HG03521 (cell line): ENCODE results near the gene PPP1R9B.

Experiments used
- ATAC-seq: cut with Tn5 transposase; IDR thresholded peaks from one replicate; pipeline ENCODE4 v1.9.1; 2021; ENCODE audit warnings: mild to moderate bottlenecking, moderate library complexity; ENCODE audit not compliant: unreplicated experiment

The PPP1R9B gene

DNA sequence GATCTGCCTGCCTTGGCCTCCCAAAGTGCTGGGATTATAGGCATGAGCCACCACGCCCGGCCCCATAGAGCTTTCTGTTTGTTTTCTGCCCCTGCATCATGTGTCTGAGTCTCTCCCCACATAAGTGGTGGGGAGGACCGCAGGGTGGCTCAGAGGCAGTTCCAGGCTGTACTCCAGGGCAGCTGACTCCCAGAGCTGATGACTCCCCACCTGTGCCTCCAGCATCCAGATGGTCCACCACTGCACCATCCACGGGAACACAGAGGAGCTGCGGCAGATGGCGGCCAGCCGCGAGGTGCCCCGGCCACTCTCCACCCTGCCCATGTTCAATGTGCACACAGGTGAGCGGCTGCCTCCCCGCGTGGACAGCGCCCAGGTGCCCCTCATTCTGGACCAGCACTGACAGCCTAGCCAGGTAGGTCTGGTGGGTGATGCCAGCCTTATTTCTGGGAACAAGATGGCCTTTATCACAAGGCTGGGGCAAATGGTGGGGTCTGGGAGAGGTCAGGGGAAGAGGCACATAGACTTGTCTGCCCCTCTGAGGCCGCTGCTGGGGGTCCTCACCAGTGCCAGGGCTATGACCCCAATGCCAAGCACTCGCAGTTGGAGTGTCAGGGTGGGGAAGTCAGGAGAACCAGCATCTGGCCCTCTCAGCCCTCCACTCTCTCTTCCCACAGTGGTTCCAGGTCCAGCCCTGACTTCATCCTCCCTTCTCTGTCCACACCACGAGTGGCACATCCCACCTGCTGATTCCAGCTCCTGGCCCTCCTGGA lies 24.7 kb upstream of the PPP1R9B start:
- no peak for ATAC-seq

DNA sequence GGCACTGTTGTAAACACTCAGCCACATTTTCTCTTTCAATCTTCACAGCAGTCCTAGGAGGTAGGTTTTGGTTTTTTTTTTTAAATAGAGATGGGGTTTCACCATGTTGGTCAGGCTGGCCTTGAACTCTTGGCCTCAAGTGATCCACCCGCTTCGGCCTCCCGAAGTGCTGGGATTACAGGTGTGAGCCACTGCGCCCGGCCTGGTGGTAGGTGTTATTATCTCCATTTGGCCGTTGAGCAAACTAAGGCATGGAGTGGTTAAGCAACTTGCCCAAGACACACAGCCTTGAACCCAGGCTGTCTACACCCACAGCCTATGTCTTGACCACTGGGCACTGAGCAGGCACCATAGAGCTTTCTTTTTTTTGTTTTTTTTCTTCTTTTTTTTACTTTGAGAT lies 24.0 kb upstream of the PPP1R9B start:
- no peak for ATAC-seq

DNA sequence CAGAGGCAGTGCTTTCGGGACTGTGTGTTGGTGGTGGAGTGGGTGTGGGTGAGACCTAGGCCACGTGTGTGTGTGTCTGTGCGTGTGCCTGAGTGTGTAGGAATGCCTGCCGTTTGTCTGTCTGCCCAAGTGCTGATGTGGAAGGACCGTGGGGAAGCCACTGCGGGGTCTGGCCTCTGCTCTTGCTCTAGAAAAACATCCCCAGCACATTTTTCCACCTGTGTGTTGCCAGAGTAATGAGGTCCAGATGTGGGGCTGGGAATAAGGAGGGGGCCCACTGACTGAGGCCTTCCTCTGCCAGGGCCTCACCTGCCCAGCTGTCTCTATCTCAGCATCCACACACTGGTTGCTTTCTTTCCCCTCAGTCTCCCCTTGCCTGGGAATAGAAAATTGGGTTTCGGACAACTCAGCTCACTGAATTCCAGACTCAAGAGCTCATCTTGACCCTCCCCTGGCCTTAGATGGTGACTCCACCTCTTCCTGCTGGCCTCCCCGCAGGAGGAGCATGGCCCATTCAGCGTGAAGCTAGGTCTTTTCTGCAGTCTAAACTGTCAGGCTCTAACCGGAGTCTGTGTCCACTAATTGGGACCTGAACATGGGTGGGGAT lies 23.0 kb upstream of the PPP1R9B start:
- ATAC-seq: no peak

DNA sequence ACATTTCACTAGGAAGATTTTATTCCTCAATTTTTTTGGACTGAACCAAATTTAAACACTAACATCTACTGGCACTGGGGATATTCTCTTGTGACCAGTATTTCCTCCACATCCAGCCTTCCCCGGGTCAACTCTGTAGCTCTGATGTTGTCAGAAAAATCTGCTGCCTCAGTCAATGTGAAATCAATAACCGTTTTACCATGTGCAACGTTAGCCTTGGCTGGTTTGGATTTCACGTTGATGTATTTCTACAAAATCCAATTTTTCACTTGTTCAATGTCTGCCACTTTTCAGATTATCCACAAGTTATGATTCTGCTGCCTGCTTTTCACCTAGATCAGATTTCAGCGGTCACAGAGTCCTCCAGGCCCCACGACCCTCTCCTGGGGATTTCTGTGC lies 22.5 kb upstream of the PPP1R9B start:
- ATAC-seq: no peak

DNA sequence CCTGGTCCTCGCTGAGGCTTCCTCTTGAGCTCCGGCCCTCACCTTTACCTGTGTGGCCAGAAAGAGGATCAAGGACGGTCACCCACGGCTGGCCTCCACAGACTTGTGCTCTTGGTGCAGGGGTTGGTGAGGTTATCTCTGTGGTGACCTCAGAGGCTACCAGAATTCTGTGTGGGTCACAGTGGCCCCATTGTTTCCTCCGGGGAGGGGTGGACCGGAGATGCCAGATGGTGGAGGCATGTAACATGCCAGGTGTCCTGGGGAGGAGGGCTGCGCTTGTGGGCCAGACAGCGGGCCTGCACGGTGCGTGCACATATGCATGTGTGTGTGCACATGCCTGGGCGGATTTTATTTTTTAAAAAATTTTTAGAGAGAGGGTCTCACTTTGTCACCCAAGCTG lies 21.7 kb upstream of the PPP1R9B start:
- ATAC-seq: no peak

DNA sequence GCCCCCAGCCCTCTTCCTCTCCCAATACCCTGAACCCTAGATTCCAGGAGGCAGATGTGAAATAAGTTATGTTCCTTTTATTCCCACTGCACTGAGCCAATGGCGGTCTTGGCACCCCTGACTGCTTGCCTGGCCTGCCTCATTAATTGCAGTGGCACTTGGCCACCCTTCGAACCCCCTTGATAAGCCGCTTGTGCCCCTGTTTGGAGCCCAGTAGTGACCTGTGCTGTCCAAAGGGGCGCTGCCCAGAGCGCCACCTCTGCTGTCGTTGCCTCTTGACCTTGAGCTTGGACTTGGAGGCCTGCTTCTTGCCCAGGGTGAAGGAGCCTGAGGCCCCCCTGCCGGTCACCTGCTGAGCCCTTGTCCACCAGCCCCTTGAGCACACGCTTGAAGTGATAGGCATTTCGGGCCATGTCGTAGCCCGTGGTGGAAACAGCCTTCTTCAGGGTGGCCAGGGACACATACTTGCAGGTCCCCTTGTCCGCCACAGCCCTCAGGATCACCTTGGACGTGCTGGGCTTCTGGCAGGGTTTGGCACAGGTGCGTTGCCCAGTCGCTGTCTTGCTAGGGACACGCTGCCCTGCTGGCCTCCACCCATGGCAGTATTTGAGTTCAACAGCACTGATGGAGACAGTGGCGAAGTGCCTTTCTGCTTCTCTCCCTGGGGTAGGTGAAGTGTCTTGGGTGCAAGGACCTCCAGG lies 21.0 kb upstream of the PPP1R9B start:
- no peak for ATAC-seq

DNA sequence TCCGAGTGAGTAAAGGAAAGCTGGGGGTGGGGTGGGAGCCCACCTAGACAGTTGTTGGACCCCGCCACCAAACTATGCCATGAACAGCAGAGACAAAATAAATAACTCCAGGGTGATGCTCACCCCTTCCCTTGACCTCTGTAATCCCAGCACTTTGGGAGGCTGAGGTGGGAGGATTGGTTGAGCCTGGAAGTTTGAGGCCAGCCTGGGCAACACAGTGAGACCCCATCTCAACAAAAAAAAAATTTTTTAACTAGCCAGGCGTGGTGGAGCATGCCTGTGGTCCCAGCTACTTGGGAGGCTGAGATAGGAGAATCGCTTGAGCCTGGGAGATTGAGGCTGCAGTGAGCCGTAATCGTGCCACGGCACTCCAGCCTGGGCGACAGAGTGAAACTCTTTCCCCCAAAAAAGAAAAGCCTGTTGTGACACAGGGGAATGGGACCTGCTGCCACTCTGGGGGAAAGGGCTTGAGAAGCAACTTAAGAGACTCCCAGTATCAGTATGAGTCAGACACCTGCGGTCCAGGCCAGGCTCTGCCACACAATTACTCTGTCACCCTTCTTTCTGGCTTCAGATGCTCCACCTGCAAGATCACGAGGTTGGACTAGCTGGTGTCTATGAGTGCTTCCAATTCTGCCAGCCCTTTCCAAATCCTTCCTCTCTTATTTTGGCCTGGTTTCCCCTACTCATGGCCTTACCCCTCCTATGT lies 20.3 kb upstream of the PPP1R9B start:
- ATAC-seq: peak; percentile 62

DNA sequence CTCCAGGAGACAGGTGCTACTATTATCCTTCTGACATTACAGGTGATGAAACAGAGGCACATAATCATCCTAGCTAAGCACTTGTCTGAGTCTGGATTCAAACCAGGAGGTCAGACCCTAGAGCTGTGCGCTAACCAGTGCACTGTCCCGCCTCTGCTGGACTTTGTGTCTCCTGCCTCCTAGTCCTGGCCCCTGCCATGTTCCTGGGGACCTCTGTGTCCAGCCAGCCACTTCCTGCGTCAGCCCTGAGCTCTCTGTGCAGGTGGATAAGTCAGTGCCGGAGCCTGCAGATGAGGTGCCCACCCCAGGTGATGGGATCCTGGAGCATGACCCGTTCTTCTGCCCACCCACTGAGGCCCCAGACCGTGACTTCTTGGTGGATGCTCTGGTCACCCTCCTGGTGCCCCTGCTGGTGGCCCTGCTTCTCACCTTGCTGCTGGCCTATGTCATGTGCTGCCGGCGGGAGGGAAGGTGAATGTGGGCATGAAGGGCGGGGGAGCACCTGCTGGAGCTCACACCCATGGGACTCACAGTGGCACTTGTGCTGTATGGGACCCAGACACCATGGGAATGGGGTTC lies 19.5 kb upstream of the PPP1R9B start:
- ATAC-seq: no peak

DNA sequence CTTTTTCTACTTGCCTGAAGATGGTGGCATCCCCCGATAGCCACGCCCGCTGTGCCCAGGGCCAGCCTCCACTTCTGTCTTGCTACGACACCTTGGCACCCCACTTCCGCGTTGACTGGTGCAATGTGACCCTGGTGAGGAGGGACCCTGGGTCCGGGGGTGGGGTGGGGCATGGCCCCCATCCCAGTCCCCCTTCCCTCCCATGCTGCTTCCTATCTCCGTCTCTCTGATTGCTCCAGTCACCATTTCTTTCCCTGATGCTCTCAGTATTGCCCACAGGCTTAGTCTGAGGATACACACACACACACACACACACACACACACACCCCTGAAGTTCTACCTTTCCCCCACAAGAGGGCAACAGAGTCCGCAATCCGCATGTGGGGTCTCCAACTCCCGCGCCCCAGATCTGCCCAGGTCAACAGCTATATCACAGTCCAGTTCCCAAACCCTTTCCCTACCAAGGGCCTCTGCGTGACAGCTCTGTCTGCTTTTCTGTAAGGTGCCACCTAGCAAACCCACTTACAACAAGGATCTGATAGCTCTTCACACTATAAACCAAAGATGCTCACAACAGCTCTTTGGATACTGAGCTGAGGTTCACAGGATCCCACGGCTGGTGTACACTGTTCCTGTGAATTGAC lies 18.8 kb upstream of the PPP1R9B start:
- no peak for ATAC-seq

DNA sequence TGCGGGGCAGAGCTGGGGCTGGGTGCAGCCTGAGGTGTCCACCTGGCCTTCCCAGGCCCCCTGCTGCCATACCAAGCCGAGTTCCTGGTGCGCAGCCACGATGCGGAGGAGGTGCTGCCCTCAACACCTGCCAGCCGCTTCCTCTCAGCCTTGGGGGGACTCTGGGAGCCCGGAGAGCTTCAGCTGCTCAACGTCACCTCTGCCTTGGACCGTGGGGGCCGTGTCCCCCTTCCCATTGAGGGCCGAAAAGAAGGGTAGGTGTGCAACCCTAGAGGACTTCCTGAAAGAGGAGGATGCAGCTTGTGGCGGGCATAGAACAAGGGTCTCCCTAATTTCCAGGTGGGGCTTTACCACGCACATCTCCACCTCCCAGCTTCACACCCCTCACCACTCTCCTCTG lies 17.8 kb upstream of the PPP1R9B start:
- no peak for ATAC-seq

DNA sequence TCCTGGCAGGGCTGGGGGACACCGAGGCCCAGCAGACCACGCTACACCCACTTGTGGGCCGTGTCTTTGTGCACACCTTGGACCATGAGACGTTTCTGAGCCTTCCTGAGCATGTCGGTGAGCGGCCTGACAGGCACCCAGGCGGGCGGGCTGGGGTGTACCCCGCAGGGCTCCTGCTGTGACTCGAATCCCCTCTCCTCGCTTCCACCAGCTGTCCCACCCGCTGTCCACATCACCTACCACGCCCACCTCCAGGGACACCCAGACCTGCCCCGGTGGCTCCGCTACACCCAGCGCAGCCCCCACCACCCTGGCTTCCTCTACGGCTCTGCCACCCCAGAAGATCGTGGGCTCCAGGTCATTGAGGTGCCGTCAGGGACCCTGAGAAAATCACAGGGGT lies 16.9 kb upstream of the PPP1R9B start:
- no peak for ATAC-seq

DNA sequence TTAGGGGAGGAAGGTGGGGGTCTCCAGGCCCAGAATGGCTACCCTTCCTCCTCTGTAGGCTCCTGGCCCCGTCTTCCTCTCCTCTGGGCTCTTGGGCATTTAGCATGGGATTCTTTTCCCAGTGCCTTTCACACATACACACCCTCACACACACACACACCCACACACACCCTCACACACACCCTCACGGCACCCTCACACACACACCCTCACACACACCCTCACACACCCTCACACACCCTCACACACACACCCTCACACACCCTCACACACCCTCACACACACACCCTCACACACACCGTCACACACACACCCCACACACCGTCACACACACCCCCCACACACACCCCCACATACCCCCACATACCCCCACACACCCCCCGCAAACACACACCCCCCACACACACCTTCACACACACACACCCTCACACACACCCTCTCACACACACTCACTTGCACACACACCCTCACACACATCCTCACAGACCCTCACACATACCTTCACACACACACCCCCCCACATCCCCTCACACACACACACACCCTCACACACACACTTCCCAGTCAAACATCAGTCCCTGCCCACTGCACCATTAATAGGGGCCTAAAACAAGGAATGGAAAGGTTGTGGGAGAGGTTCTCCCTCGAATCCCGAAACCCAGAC lies 16.2 kb upstream of the PPP1R9B start:
- ATAC-seq: no peak

DNA sequence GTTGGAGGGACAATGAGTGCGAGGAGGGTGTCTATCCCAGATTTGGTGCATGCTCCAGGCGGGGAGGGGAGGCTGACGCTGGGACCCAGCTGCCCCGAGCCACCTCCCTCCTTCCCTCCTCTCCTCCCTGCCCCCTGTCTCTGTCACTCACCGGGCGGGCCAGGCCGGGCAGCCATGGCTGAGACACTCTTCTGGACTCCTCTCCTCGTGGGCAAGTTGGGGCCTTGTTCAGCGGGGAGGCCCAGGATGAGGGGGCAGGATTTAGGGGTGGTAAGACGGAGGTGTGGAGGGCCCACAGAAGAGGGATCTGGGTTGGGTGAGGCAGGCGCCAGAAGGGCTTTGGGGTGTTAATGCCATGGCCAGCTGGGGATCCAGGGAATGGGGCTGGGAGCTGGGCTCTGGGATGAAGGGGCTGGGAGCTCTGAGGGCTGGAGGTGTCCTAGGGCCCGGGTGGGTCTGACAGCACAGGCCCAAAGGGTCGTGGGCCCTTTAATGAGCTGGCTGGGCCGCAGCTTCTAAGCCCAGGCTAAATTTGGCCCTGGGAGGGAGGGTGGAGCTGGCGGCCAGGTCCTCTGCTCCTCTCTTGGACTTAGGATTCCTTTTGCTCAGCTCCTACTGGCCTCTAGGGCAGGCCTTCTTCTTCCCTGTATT lies 15.5 kb upstream of the PPP1R9B start, which contains the start of gene SGCA:
TSS of gene SGCA (plus strand) at position 139 of the 651 bp plus-strand sequence. CDS start at position 175, 36 bp downstream.
- no peak for ATAC-seq

DNA sequence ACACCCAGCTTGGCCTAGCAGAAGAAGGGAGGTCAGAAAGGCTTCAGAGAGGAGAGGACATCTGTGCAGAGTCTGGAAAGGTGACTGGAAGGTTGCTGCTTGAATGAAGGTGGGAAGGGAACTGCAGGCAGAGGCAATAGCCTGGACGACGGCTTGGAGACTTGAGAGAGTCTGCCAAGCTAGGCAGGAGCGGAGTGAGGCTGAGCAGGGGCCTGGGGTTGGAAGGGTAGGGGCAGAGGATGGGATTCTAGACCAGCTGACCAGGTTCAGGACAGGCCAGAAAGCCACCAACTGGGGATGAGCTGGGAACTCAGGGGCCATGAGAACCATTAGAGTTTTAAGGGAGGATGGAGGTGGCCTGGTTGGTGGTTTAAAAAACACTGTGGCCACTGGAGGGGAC lies 15.0 kb upstream of the PPP1R9B start:
- no peak for ATAC-seq

DNA sequence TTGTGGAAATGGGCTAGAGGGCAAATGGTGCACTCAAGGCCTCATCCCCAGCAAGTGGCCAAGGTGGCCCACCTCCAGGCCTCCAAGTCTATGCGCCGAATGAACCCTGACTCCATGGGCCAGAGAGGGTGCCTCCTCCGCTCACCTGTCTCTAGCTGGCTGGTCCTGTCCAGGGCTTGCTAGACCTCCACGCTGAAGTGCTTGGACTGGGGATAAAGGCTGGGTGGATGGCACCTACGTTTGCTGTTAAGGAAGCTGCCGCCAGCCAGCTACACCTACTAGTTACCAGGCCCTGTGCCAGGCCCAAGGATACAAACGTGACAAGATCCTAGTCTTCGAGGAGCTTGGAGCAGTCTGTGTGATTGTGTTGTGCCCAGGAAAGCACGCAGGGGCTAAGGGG lies 14.6 kb upstream of the PPP1R9B start:
- ATAC-seq: no peak

DNA sequence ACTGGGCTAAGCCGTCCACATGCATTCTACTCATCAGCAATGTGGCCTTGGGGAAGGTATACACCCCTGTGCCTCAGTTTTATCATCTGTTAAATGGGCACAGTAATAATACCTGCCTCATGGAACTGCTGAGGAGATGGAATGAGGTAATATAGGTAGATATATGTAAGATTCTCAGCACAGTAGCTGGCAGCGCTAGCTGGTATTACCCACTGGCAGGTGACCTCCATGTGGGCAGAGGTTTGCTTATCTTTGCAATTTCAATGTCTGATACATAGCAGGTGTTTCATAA lies 14.2 kb upstream of the PPP1R9B start:
- no peak for ATAC-seq

DNA sequence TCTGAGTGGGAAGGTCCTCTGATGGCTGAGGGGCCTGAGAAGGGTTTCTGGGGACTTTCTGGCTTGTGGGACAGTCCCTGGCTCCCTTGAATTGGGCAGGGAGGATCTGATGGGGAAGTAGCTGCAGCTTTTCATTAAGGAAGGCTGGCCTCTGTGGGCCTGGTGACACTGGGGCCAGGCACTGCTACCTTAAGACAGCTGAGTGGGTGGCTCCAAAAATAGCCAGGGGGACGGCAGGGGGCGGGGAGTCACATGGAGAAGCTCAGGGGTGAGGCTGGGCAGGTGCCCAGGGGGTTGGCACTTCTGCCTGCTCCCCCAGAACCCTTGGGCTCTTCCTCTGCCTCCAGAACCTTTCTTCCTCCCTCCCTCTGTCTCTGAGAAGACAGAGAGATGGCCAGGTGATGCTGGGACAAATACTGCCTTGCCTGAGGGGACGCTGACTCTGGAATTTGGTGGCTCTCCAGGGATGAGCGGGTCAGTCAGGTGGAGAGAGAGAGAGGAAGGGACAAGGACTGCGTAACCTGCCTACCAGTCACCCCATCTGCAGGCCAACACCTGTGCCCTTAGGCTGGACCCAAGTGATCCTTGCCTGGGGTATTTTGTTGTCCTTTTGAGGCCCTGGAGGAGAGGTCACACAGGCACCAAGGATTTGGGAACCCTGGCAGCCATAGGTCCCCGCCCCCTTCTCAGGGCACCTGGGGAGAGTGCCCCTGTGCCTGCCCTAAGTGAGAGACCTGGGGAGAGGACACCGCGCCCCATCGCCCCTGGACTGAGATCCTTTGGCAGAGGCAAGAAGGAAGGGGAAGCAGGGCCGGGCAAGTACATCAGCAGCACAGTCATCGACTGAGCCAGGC lies 13.6 kb upstream of the PPP1R9B start:
- ATAC-seq: no peak

DNA sequence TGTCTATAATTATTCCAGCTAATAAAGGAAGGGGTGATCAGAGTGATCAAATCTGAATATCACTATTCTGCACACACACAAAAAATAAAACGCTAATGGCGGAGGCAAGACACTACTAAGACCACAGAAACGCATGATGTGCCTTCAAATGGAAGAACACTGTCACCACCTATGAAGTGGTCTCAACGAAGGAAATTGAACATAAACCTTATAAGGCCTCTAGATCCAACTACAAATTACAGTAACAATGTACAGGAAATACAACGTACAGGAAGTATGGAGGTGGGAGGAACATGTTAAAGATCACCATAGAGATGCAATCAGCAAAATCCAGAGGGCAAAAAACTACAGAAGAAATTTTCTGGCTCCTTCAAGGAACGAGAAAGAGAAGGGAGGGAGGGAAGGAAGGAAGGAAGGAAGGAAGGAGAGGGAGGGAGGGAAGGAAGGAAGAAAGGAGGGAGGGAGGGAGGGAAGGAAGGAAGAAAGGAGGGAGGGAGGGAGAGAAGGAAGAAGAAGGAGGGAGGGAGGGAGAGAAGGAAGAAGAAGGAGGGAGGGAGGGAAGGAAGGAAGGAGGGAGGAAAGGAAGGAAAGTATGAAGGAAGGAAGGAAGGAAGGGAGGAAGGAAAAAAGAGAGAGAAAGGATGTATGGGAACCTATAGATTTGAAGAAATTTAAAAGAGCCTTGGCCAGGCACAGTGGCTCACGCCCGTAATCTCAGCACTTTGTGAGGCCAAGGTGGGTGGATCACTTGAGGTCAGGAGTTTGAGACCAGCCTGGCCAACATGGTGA lies 12.2 kb upstream of the PPP1R9B start:
- ATAC-seq: no peak
